ENCODE data around the gene C12orf57.

The C12orf57 gene

DNA sequence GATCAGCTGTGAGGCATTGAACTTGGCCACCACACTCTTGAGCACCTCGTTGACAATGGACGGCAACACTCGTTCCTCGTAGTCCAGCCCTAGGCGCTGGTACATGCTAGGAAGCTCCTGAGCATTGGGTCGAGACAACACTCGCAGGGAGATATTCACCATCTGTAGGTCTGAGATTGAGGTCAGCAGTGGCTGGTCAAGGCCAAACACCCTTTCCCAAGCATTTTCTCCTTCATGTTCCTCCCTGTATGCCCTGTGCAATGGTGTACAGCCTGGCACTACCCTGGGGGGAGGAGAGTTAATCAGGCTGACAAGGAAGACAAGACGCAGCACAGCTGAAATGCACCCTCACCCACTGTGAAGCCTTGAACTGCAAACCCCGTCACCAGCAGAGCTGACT lies 24.6 kb downstream of the C12orf57 start:
- no peak for DNase-seq

DNA sequence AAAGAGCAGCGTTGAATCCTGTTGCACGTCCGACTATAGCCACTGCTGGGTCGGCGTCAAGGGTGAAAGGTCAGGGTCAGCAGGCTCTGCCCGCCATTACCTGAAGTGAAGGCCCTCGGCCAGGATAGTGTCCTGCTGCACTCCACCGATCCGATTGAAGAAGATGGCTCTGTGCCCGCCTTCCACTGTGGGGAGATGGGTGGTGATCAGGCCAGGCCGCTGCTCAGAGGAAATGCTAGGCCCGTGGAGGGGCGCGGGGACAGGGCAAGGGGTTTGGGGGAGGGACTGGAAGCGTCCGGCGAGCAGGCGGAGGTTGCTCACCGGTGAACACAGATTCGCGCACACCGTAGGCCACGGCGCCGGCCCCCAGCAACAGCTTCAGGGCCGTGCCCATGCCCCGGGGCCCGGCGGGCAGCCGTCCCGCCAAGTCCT lies 26.3 kb downstream of the C12orf57 start:
- no peak for DNase-seq

DNA sequence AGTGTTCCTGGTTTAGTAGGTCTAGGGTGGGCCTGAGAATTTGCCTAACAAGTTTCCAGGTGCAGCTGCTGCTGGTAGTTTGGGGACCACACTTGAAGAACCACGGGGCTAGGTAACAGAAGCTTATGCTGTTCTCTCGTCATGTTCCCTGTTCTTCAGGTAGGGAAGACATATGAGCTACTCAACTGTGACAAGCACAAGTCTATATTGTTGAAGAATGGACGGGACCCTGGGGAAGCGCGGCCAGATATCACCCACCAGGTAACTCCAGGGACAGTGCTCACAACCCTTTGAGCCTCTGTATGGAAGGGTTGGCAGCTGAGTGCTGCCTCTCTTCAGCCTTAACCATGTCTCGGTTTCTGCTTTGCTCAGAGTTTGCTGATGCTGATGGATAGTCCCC lies 30.4 kb downstream of the C12orf57 start:
- DNase-seq = no peak

DNA sequence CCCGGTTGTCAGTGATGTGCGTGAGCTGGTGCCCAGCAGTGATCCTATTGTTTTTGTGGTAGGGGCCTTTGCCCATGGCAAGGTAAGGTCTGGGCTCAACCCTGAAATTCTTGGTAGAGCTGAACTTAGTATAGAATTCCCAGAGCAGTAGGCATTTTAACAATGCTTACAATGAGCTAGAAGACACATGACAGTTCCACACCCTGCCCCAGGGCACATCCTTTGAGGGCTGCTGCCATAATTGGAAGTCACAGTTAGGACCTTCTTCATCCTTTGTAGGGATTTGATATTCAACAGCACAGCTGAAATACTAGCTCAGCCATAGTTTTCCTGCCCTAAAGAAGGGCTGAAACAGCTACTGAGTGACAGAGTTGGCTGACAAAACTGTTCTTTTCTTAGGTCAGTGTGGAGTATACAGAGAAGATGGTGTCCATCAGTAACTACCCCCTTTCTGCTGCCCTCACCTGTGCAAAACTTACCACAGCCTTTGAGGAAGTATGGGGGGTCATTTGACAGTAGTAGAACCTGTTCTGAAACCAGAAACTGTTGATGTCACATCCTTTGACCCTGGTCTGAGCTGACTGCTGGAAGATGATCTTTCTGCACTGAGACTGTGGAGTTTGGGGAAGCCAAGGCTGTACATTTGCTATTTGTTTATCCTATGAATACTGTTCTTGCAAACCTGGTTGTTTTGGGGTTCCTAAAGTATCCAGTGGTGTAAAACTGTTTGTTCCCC lies 31.6 kb downstream of the C12orf57 start:
- DNase-seq = no peak

DNA sequence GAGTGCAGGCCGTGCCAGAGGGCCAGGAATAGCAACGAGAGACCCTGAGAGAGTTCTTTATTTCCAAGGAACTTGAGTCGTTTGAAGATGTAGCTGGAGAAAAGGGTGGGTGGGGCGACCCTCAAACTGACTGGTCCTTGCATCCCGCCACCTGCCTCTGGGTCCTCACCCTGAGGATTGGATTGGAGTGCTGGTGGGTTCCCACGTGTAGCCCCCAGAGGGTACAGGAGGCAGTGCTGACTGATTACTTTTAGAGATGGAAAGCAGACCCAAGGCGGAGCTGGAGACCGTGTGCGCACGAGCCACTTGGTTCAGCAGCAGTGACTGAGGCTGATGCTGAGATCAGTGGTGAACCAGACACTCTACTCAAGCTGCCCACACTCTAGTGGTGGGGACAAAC lies 33.8 kb downstream of the C12orf57 start:
- DNase-seq = no peak

DNA sequence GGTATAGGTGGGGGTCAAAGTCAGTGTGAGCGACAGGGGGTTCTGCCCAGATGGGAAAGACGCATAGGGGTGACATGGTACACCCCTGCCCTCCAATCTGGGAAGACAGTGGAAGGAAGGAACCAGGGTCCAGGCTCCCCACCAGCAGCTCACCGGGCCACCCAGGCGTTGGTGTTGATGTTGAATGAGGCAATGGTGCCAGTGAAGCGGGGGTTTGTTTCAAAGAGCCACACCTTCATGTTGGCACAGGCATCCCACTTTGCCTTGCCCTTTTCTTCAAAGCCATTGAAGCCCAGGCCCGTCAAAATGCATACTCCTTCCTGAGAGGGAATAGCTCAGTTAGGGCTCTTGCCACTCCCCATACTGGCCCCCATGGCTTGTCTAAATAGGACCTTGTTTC lies 34.4 kb downstream of the C12orf57 start:
- DNase-seq = no peak

DNA sequence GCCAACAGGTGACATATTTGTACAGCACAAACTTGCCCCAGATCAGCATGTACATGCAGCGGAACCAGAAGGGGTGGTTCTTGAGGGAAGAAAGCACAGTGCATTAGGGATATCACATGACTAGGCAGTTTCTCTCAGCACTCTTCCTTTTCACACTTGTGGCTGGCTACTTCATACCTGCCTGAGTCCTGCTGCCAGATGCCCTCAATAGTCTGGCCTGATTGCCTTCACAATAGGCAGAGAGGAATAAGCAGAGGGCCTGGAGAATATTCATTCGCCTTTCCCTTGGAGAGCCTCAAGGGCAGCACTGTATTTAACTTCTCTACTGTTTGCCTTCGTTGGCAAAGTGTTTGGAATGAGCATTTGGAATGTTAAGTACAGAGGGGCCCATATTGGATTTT lies 34.8 kb downstream of the C12orf57 start:
- no peak for DNase-seq

DNA sequence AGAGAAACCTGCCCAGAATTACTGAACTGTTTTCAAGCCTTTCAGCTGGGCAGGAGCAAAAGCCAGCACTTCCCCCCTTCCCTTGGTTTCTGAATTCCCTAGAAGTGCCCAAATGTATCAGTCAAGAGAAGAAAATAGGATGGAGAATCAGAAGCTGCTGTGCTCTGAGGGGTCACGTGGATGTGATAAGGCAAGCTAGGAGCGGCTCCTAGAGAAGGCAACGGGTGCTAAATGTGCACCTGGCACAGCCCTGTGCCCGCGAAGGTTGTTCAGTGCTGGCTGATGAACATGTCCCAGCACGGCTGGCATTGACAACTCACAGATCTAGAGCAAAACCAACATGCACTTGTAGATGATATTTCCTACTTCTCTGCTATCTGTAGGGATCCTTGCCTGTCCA lies 35.2 kb downstream of the C12orf57 start:
- no peak for DNase-seq

DNA sequence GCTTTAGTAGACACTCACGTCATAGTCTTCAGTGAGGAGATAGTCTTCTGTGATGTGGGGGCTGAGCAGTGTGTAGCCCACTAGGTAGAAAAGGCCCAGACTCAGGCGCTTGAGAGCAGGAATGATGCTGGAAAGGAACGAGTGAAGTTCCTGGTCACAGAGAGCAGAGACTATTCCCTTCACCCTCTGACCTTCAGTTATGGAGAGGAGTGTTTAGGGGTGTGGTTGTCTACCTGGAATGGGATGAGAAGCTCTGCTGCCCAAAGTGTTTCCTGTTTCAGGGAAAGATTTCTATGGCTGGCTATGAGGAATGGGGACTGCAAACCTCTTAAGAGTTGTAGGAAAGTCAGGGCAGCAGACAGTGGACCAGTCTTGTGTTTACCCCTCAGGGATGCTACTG lies 35.6 kb downstream of the C12orf57 start:
- no peak for DNase-seq

DNA sequence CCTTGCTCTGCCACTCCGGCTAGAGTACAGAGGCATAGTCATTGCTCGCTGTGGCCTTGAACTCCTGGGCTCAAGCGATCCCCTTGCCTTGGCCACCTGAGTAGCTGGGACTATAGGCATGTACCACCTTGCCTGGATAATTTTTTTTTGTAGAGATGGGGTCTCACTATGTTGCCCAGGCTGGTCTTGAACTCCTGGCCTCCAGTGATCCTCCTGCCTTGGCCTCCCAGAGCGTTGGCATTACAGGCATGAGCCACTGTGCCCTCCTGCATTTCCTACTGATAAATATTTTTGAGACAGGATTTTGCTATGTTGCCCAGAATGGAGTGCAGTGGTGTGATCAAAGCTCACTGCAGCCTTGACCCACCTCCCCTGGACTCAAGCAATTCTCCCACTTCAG lies 36.3 kb downstream of the C12orf57 start:
- no peak for DNase-seq

DNA sequence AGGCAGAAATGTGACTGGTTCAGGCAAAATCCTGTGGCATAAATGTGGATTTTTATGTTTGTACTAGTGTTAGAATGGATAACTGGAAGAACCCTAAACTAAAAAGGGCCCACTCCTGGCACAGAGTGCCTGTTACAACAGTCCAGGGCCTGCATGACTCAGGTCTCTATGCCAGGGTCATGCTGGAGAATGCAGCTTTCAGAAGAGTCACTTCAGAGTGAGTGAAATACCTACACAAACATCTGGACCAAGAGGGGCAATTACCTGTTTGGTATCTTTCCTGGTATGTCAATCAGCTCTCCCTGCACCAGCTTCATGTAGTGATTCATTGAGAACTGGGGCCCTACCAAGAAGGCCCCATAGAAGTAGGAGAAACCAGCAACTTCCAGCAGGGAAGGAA lies 36.9 kb downstream of the C12orf57 start:
- DNase-seq = no peak

DNA sequence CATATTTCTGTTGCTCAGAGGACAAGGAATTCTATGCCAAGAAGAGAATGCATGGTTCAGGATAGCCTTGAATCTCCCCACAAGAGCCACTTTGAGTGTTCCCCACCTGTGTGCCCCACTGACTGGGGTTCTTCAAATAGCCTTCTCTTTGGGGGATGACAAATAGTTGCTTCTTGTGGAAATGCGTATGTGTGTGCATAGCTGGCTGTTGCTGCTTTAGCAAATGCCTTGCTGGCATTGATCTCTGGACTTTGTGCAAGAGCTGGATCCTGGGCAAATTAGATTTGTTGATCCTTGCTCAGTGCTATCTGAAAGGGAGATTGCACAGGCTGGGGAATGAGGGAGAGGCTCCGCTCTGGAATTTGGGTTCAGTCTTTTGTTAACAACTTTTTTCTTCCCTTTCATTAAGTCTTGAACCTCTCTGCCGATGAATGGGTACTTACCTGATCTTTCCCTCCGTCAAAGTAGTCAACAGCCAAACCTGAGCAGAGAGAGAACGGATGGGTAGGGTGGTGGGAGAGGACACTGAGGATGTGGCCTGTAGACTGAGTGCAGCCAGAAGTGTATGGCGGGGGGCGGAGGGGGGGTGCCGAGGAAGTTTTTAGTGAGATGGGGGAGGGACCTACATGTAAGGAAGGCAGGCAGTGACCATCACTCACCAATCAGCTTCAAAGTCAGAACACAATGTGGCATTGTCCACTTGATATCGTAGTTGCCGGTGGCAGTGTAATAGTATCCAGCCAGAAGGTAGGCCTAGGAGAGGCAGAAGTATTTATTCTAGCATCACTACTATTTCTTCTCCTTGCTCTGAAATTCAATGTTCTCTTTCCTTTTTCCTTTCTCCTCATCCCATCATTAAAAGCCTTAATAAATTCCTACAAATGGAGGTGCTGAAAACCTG lies 37.6 kb downstream of the C12orf57 start:
- no peak for DNase-seq

DNA sequence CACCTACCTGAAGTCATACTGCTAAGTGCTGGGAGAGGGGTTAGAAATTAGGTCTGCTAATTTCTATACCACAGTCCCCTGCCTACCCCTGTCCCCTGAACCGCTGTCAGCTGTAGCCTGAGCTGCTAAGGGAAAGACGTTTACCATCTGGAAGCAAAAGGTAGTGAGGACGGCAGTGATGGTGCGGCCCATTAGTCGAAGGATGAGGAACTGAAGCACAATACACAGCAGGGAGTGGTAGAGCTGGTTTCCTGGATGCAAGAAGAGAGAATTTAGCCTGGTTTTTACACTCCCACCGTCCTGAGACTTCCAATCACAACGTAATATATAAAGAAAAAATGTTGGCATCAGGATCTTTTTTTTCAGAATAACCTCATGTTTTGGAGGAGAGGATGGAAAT lies 38.7 kb downstream of the C12orf57 start:
- no peak for DNase-seq

DNA sequence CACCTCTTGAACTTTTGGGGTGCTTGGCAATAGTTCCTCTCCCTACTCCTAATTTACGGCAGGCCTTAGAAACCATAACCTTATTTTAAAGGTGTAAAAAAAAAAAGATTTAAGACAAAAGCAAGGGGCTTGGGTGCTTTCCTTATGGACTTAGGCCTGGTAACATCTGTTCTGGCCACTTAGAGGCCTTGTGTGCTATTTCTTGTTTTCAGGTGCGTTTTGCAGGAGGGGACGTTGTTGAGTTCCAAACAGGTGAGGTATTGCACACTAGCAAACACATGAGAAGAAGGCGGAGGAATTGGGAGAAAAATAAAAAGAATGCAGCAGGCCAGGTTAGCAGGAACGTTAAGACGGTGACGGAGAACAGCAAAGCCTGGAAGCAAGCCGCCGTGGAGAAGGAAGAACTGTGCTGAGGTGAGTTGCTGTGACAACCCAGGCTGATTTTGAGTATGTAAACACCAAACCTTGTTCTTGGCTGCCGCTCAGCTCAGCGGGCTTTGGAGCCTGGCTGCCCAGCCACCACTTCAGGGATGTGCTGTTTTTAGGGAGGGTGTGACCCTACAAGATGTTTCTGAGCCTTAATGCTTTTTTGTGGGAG lies 44.2 kb downstream of the C12orf57 start:
- DNase-seq = no peak

Measured in stimulated activated CD4-positive, alpha-beta T cell treated with anti-CD3 and anti-CD28 coated beads, Interleukin-4, amount 100 ng/mL, for 1 hour (primary cell).